ENCODE measurements around the gene REP15. TPM values are rescaled to one million over a fixed set of nuclear protein-coding genes. Genes with fewer than 3 reads are reported as not detected.
"Not testable (repeated sequence)": the region's sequence is repeated elsewhere in the genome, so short reads cannot be mapped to it uniquely, and the experiment has no call there.

REP15 gene
- total and polyA plus RNA-seq, 5 experiments from 2014 or later: not detected

DNA sequence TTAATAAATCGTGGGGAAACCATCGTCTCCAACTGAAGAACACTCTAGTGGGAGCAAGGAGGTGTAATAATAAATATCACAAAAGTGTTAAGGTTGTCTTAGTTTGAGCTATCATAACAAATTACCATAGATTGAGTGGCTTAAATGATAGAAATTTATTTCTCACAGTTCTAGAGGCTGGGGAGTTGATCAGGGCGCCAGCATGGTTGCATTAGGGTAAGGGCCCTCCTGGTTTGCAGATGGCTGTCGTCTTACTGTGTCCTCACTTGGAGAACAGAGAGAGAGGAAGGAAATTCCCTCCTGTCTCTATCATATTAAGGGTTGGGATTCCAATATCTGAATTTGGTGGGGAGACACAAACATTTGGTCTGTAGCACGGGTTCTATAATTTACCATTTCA lies 47.4 kb downstream of the REP15 start:
- H3K36me3 Mint-ChIP-seq: peaks cover 0 to 78% (median 26%) of the 10 kb centered on the region in 3 donors
- POLR2A ChIA-PET: no interaction called here
- no peaks in the 10 kb centered on the region for H3K27me3 Mint-ChIP-seq
- DNase-seq (no peak), ATAC-seq (no peak)
- peaks cover 0 to 6% (median 1%) of the 10 kb centered on the region in 4 donors for H3K4me1 Mint-ChIP-seq
- no peaks in the 10 kb centered on the region for H3K9me3 Mint-ChIP-seq
- H3K4me3 Mint-ChIP-seq: no peak overlapping the region
- no peak overlapping the region for H3K27ac Mint-ChIP-seq

GRCh38 chr12:27745734-27746133 lies 49.5 kb downstream of the REP15 start:
- H3K27ac Mint-ChIP-seq, H3K9me3 Mint-ChIP-seq, DNase-seq, ATAC-seq, H3K4me1 Mint-ChIP-seq, POLR2A ChIA-PET, H3K4me3 Mint-ChIP-seq, H3K27me3 Mint-ChIP-seq: not testable (repeated sequence)
- peaks cover 0 to 69% (median 26%) of the 10 kb centered on the region in 3 donors for H3K36me3 Mint-ChIP-seq

Other genes with a start within 250 kb of the REP15 start
- not detected for gene SMCO2, start 249.7 kb upstream of the REP15 start, total RNA-seq
- gene SMCO2, start 249.7 kb upstream of the REP15 start, polyA plus RNA-seq: not detected
- 1 to 10 TPM; 7.8 to 9.2 TPM for gene PPFIBP1, start 172.2 kb upstream of the REP15 start, total RNA-seq
- 1 to 10 TPM; 3.8 to 4.1 (median 4.0) TPM for gene PPFIBP1, start 172.2 kb upstream of the REP15 start, polyA plus RNA-seq
- gene MRPS35, start 14.4 kb downstream of the REP15 start, total RNA-seq: 10 to 100 TPM; 26.6 to 27.3 TPM
- 10 to 100 TPM; 57.7 to 74.4 (median 65.9) TPM for gene MRPS35, start 14.4 kb downstream of the REP15 start, polyA plus RNA-seq
- 10 to 100 TPM; 20.9 to 25.7 TPM for gene KLHL42, start 83.8 kb downstream of the REP15 start, total RNA-seq
- 10 to 100 TPM in 2 of 3 donors, 1 to 10 TPM in 1; 8.5 to 11.3 (median 11.0) TPM for gene KLHL42, start 83.8 kb downstream of the REP15 start, polyA plus RNA-seq
- gene MANSC4, start 83.8 kb downstream of the REP15 start, total RNA-seq: not detected
- not detected for gene MANSC4, start 83.8 kb downstream of the REP15 start, polyA plus RNA-seq